KMS-11 (cell line): ENCODE data around the gene CX3CR1.

Experiments used
- H2AFZ ChIP-seq: fragments of 200-600 bp; sonication (generic); 2 replicates; pipeline ENCODE4 v1.6.1; 2016; ENCODE audit warnings: antibody characterized with exemption, mixed run types, low read depth
- H3K27ac ChIP-seq: fragments of 200-600 bp; sonication (generic); 2 replicates; pipeline ENCODE4 v1.6.1; 2016; ENCODE audit warnings: mild to moderate bottlenecking, mixed run types
- H3K27me3 ChIP-seq: fragments of 200-600 bp; sonication (generic); 2 replicates; pipeline ENCODE4 v1.6.1; 2017; ENCODE audit warnings: mild to moderate bottlenecking, low read depth, mixed run types, moderate library complexity; ENCODE audit not compliant: insufficient read depth
- H3K36me3 ChIP-seq: fragments of 200-600 bp; sonication (generic); 2 replicates; pipeline ENCODE4 v1.6.1; 2017; ENCODE audit warnings: mild to moderate bottlenecking, mixed run types; ENCODE audit not compliant: insufficient read depth
- H3K4me1 ChIP-seq: fragments of 200-600 bp; sonication (generic); 2 replicates; pipeline ENCODE4 v1.6.1; 2016; ENCODE audit warnings: mild to moderate bottlenecking, low read depth, mixed run types; ENCODE audit not compliant: poor library complexity, severe bottlenecking
- H3K4me2 ChIP-seq: fragments of 200-600 bp; sonication (generic); 2 replicates; pipeline ENCODE4 v1.7.0; 2016; ENCODE audit warnings: mild to moderate bottlenecking, mixed run types
- H3K4me3 ChIP-seq: fragments of 200-600 bp; sonication (generic); IDR thresholded peaks from 2 replicates; pipeline ENCODE4 v1.6.1; 2017; ENCODE audit warnings: low read depth, low read length, mixed read lengths; ENCODE audit not compliant: insufficient read depth
- H3K79me2 ChIP-seq: fragments of 200-600 bp; sonication (generic); 2 replicates; pipeline ENCODE4 v1.6.1; 2016; ENCODE audit warnings: low read depth, mixed run types; ENCODE audit not compliant: insufficient read depth
- H3K9ac ChIP-seq: fragments of 200-600 bp; sonication (generic); 2 replicates; pipeline ENCODE4 v1.6.1; 2016; ENCODE audit warnings: mild to moderate bottlenecking, mixed run types
- H4K20me1 ChIP-seq: fragments of 200-600 bp; sonication (generic); 2 replicates; pipeline ENCODE4 v1.6.1; 2016; ENCODE audit warnings: mild to moderate bottlenecking, mixed run types; ENCODE audit not compliant: insufficient read depth
- TF ChIP-seq, protein P1 (sequence below): fragments of 200-600 bp; sonication (generic); conservative IDR thresholded peaks from 2 replicates; pipeline ENCODE4 v1.6.1; 2017; ENCODE audit warnings: low read depth, mild to moderate bottlenecking, antibody characterized with exemption, low read length, moderate library complexity, mixed read lengths

CX3CR1 gene

GRCh38 chr3:39276746-39277145, 3.1 kb downstream of the CX3CR1 start:
- Histone ChIP-seq H2AFZ (no peak overlapping the region), H3K27me3 (no peaks in the 10 kb centered on the region), H3K4me3 (no peak overlapping the region), H3K79me2 (no peaks in the 10 kb centered on the region), H3K4me1 (no peaks in the 10 kb centered on the region), H4K20me1 (no peaks in the 10 kb centered on the region), H3K9ac (no peak overlapping the region), H3K36me3 (no peaks in the 10 kb centered on the region), H3K27ac (no peak overlapping the region), H3K4me2 (no peak overlapping the region)
- TF ChIP-seq, protein P1, sequence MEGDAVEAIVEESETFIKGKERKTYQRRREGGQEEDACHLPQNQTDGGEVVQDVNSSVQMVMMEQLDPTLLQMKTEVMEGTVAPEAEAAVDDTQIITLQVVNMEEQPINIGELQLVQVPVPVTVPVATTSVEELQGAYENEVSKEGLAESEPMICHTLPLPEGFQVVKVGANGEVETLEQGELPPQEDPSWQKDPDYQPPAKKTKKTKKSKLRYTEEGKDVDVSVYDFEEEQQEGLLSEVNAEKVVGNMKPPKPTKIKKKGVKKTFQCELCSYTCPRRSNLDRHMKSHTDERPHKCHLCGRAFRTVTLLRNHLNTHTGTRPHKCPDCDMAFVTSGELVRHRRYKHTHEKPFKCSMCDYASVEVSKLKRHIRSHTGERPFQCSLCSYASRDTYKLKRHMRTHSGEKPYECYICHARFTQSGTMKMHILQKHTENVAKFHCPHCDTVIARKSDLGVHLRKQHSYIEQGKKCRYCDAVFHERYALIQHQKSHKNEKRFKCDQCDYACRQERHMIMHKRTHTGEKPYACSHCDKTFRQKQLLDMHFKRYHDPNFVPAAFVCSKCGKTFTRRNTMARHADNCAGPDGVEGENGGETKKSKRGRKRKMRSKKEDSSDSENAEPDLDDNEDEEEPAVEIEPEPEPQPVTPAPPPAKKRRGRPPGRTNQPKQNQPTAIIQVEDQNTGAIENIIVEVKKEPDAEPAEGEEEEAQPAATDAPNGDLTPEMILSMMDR: no peak

DNA sequence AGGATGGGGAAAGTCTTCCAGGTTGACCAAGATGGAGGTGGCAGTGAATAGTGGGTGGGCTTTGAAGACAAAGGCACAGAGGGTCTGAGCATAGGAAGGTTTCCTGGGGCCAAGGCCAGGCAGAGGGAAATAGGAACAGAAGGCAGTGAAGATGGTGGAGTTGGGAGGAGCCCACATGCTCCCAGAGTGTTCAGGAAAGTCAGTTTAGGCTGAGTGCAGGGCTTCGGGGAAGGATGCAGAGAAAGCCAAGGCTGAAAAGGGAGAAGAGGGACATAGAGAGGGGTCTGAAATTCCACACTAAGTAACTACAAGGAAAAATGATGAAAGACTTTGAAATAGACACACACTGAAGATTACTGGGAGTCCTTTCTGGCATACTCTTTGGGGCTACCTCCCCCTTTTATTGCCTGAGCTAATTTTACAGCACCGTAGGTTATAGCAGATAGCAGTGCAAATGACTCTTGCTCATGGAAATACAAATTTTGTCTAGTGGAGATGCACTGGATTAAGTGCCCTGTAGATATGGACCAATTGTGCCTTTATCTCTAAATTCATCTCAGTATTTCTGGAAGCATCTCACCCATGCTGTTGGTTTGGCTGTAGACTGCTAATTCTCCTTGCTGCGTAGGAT, 3.8 kb downstream of the CX3CR1 start:
- no peaks in the 10 kb centered on the region for H3K79me2 ChIP-seq
- no peak overlapping the region for H2AFZ ChIP-seq
- no peaks in the 10 kb centered on the region for H4K20me1 ChIP-seq
- no peak overlapping the region for H3K9ac ChIP-seq
- H3K4me2 ChIP-seq: no peak overlapping the region
- TF ChIP-seq, protein P1: no peak
- no peak overlapping the region for H3K27ac ChIP-seq
- H3K4me3 ChIP-seq: no peak overlapping the region
- no peaks in the 10 kb centered on the region for H3K36me3 ChIP-seq
- H3K27me3 ChIP-seq: no peaks in the 10 kb centered on the region
- H3K4me1 ChIP-seq: no peaks in the 10 kb centered on the region

DNA sequence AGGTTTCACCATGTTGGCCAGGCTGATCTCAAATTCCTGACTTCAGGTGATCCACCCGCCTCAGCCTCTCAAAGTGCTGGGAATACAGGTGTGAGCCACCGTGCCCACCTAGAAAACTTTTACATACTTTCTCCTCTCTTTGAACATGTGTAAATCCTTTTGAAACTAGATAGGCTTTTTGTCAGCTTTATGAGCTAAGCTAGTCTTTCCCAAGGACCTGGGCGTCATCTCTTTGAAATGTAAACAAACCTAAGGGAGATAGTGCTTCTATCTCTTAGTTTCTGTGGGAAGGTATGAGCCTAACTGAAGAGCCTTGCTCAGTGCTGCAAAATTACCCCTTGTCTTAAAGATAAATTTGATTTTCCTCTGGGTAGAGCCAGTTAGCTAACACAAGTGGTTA, 4.8 kb downstream of the CX3CR1 start:
- Histone ChIP-seq H3K4me1 (no peaks in the 10 kb centered on the region), H3K27me3 (no peaks in the 10 kb centered on the region), H3K79me2 (no peaks in the 10 kb centered on the region), H3K27ac (no peak overlapping the region), H2AFZ (no peak overlapping the region), H4K20me1 (no peaks in the 10 kb centered on the region), H3K9ac (no peak overlapping the region), H3K36me3 (no peaks in the 10 kb centered on the region), H3K4me3 (no peak overlapping the region), H3K4me2 (no peak overlapping the region)
- TF ChIP-seq, protein P1: no peak

GRCh38 chr3:39273119-39273518, 6.7 kb downstream of the CX3CR1 start:
- no peak overlapping the region for H3K4me3 ChIP-seq
- no peaks in the 10 kb centered on the region for H3K36me3 ChIP-seq
- TF ChIP-seq, protein P1: no peak
- H3K27me3 ChIP-seq: no peaks in the 10 kb centered on the region
- H3K4me2 ChIP-seq: no peak overlapping the region
- no peak overlapping the region for H3K27ac ChIP-seq
- no peak overlapping the region for H2AFZ ChIP-seq
- H3K4me1 ChIP-seq: peaks cover 5% of the 10 kb centered on the region
- H4K20me1 ChIP-seq: no peaks in the 10 kb centered on the region
- no peaks in the 10 kb centered on the region for H3K79me2 ChIP-seq
- H3K9ac ChIP-seq: no peak overlapping the region
